Globus pallidus (tissue), 1 donor: ENCODE measurements around the gene RNASE4.
A peak's percentile ranks its signal among the peaks of the same experiment; 100 is the strongest.
"Not testable (repeated sequence)": the region's sequence is repeated elsewhere in the genome, so short reads cannot be mapped to it uniquely, and the experiment has no call there.

Experiments used
- DNase-seq: peaks from one replicate; pipeline ENCODE4 v3.0.0-alpha.2; 2015; ENCODE audit warnings: low spot score

The RNASE4 gene

DNA sequence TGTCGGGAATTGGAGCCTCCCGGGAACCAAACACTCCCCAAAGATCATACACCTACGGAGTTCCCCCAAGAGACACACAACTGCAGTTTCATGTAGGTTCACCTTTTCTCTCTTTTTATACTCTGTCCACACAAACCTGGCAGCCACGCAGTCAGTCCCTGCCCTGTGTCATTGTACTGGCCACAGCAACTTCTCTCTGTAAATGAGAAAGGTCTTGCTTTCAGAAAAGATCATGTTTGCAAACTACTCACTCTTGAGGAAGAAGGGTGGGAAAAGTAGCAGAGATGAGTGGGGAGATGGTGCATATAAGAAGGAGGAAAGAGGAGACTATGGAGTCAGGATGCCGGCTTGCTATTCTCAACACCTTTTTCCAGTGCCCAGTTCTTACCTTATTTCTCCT is 14.6 kb downstream of the RNASE4 start:
- no peak for DNase-seq

DNA sequence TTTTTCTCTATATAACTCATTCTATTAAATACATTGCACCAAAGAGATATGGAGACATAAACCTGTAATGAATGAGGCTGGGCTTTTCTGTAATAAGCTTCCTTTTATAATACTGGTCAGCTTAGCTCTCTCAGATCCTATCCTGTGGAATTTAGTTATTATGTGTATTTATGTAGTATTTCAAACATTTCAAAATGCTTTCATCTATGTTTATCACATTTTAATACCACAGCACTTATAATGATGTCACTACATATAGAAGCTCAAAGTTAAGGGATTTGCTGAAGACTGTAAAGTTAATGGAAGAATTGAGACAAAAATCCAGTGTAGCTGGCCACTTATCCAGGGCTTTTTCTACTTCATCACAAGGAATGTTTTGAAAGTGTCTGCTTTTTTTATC is 15.6 kb downstream of the RNASE4 start:
- DNase-seq = no peak

DNA sequence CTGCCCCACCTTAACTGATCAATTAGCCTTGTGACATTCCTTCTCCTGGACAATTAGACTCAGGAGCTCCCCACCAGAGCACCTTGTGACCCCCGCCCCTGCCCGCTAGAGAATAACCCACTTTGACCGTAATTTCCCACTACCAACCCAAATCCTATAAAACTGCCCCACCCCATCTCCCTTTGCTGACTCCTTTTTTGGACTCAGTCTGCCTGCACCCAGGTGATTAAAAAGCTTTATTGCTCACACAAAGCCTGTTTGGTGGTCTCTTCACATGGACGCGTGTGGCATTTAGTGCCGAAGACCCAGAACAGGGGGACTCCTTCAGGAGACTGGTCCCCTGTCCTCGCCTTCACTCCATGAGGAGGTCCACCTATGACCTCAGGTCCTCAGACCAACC is 16.6 kb downstream of the RNASE4 start:
- not testable (repeated sequence) for DNase-seq

DNA sequence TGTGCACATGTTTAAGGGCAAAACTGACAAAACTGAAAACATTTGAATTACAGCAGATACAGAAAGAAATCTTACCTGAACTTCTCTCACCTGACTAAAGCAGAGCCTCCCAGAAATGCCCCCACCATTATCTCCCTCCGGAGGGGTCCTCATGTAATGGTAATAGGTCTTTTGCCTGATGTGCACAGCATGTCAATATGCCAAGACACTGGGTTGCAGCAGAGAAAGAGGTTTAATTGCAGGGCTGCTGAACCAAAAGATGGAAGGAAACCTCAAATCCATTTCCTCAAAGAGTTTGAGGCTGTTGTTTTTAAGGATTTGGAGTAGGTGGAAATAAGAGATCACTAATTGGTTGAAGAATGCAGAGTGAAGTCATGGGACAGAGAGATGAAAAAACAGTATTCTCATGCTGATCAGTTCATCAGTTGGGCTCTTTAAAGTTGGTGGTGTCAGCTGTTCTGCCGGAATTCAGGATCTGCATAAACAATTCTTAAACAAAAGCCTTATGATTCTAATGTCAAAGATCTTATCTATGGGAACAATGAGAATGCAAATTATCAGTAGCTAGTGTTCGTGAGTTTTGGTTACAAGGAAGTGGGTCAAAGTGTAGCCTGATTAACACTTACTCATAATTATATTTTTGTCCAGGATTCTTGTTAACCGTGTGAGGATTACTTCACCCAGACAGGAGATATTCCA is 22.4 kb downstream of the RNASE4 start:
- DNase-seq = no peak

DNA sequence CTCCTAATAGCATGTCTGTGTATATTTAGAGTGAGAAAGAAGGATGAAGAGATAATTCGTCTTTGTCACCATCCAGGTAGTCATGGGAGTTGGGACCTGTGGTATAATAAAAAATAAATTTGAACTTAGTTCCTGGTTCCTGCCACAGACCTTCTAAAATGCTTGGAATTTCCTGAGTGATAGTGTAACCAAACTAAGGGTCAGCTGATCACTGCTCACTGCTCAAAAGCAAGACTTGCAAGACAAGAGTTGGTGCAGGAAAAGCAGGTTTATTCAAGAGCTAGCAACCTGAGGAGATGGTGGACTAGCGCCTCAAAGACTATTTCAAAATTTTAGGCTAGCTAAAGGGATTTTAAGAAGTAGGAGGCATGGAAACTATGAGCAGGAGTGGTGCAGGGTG is 23.3 kb downstream of the RNASE4 start:
- DNase-seq = no peak

DNA sequence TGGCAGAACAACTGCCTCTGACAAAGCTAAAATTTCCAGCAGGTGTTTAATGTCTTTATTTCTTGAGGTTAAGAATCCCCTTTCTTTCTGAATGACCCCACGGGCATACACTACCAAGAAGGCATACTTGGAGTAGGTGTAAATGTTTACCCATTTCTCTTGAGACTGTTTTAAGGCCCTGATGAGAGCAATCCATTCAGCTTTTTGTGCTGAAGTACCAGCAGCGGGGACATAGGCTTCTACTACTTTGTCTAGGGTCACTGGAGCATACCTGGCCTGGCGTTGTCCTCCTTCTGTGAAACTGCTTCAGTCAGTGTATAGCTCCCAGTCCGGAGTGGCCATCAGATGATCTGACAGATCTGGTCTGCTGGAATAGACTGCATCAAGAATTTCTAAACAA is 26.9 kb downstream of the RNASE4 start:
- no peak for DNase-seq

DNA sequence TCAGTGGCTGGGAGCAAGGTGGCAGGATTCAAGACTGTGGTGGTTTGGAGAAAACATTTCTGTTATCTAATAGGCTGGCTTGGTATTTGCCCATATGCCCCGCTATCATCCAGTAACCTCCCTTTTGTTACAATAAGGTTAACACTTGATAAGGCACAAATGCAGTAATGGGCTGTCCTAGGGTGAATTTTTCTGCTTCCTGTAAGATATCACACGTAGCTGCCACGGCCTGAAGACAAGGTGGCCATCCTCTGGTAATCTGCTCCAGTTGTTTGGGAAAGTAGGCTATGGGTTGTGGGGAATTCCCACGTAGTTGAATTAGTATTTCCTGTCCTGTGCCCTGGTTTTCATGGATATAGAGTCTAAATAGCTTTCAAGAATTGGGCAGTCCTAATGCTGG is 27.3 kb downstream of the RNASE4 start:
- no peak for DNase-seq

DNA sequence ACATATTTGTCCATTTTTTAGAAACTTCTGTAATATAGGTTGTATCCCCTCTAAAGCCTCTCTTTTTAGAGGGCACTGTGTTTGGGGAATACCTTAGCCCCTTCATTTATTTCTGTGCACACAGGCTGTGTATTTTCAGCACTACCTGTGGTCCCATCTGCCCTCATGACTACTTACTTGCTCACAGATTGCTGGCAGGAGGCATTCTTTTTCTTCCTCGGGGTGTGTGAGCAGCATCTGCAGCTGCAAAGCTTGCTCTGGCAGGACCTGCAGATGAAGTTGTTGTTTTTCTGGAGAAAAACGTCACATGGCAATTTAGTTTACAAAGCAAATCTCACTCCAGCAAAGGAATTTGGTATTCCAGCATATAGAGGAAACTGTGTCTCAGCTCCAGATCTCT is 28.5 kb downstream of the RNASE4 start:
- DNase-seq = no peak

DNA sequence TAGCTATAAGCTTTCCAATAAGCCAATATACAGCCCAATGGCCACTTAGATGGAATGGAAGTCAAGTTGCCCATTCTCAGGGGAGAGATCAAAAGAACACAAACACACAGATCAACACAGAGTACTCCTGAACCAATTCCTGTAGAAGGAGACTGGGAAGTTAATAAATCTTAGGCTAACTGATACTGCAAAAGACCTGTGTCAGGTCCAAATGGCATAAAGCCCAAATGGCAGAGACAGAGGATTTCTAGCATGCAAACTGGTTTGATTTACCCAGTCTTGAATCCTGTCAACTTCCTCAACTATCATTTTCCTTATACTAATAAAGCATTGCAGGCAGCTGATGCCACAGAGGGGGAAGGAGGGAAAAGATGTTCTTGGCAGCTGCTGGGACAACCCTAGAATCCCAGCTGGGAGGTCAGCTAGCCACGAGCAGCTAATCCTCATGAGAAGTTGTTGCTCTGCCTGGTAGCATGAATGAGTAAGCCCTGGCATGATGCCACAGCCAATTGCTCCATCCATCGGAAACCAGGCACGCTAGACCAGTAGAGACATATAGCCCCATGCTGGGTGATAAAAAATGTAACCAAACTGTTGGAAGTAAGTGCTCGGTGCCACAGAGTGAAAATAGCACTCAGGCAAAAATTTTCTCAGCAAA is 30.4 kb downstream of the RNASE4 start:
- peak; percentile 55 for DNase-seq

DNA sequence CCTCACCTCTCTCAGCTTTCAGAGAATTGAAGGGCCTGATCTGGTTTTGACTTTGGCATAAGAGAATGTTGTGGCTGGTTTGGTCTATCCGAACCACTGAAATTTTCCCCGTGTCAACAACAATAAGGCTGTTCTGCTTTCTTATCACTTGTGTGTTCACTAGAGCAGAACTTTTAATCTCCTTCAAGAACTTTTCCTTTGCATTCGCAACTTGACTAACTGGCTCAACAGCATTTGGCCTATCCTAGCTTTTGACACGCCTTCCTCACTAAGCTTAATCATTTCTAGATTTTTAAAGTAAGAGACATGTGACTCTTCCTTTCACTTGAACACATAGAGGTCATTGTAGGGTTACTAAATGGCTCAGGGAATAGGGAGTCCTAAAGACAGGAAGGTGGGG is 35.4 kb downstream of the RNASE4 start:
- DNase-seq = no peak

DNA sequence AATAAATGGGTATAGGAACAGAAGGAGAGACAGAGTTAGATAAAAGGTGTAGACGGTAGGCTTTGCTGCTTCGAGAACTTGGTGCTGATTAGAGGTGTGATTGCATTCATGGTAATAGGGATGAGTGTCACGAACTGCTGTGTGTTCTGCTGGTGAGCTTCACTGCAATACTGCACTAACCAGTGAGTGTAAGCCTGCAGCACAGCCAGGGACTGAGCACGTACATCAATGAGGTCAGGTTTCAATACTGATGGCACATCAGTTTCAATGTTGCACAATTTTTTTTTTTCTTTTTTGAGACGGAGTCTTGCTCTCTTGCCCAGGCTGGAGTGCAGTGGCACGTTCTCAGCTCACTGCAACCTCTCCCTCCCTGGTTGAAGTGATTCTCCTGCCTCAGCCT is 36.4 kb downstream of the RNASE4 start:
- DNase-seq = no peak

DNA sequence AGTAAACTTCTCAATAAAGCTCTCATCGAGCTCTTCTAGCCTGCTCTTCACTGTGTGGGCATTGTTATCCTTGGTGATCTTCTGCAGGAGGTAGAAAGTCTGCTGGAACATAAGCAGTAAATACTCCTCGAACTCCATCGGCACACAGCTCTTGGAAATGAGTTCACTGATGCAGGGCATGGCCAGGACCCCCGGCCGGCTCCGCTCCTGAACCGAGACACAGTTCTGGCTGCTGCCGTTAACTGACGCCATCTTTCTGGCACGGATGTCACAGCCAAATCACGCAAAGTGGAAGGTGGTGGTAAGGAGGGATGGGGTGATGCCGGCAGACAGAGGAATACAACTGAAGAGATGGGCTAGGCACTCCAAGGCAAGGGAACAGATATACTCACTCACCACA is 37.7 kb downstream of the RNASE4 start:
- no peak for DNase-seq

DNA sequence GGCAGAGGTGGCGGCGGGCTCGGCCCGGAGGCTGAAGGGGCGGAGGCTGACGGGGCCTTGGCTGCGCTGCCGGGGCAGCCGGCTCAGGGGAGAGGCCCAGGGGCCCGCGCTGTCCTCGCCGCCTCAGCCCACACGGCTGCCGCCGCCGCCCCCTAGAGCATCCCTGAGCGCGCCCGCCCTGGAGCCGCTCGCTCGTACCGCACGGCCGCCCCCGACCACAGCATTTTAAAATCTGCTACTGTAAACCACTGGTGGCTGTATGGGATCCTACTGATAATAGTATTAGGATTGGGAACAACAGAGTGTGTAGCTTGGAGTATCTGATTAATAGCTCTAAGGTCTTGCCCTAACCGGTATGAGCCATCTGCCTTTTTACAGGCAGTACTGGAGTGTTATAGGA is 39.1 kb downstream of the RNASE4 start:
- no peak for DNase-seq

DNA sequence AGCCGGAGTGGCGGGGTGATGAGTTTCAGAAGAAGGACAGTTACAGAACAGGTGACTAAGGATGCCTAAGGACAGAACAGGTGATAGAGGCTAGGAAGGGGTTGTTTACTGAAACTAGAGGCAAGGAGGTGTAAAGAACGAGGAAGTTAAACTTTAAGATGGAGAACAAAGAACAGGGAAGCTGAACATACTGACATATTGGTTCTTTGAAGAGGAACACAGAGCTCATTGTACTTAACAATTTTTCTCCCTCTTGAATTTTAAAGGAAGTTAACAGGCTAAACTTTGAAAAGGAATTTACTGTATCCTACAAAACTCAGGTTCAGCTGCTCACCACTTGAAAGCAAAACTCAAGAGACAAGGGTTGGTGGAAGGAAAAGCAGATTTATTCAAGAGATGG is 41.8 kb downstream of the RNASE4 start:
- not testable (repeated sequence) for DNase-seq

DNA sequence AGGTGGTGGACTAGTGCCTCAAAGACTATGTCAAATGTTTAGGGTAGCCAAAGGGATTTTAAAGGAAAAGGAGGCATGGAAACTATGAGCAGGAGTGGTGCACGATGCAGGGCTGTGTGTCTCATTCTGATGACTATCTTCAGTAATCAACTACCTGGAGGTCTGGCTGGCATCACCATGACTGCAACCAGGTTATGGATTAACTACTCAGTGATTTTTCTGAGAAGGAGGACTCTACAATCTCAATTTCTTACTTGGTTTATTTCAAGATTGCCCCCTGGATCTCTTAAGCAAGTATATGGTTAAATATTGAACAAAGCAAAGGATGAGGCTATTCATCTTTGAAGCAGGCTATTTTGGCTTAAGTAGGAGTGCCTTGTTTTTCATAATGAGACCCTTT is 42.2 kb downstream of the RNASE4 start:
- DNase-seq = no peak

DNA sequence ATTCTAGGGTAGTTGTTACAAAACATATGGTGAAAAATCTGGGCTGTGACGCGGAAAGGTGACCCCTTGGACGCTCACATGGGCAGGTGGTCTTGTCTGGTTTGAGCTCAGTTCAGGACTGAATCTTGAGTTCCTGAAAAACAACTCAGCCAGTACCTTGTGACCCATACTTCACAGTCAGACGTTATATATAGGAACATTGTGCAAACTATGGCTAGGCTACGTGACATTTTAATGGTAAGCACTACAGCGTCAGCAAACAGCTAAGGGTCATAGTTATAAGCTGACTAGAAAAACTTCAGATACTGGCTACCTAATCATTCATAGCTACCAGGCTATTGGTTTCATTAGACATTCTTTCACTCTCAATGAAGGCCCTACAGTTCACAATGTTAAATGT is 46.5 kb downstream of the RNASE4 start:
- DNase-seq = no peak

DNA sequence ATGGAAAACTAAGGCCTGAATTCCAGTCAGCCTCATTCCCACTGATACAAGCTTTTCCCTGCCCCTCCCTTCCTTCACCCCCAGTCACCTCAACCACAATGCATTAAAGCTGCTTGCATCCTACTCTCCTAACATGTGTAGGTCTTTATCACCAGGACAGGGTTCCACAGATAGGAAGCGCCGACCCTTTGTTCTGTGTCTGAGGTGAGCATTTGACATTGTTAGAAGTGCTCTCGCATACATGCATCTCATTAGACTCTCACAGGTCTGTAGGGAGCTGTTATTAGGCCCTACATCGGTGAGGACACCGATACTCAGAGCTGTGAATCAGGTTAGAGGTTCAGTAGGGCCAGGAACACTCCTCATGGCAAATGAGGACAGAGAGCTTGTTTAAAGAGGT is 48.1 kb downstream of the RNASE4 start:
- DNase-seq = no peak

DNA sequence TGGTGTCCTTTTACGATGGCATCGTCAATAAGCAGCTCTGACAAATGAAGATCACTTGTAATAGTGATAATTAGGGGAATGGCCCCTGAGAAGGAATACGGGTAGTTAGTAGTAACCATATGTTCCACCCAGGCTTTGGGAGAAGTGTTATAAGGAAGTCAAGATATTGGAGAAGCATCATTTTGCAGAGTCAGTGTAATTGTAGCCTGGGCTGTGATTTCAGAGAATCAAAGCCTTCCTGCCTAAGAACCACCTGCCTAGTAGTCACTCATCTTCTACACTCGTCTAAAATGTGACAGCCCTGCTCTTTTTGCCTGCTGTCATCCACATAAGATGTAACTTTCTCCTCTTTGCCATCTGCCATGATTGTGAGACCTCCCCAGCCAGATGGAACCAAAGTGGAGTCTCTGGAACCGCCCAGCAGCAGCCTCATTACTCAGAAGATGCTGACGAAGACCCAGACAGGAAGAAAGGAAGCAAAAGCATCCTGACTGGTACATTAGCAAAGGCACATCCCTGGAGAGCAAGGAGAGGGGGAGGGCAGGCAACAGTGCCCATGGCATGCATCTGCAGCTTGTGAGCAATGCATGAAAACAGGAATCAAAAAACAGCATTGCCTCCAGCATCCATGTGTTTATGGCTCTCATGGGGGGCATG is 48.7 kb downstream of the RNASE4 start:
- no peak for DNase-seq

DNA sequence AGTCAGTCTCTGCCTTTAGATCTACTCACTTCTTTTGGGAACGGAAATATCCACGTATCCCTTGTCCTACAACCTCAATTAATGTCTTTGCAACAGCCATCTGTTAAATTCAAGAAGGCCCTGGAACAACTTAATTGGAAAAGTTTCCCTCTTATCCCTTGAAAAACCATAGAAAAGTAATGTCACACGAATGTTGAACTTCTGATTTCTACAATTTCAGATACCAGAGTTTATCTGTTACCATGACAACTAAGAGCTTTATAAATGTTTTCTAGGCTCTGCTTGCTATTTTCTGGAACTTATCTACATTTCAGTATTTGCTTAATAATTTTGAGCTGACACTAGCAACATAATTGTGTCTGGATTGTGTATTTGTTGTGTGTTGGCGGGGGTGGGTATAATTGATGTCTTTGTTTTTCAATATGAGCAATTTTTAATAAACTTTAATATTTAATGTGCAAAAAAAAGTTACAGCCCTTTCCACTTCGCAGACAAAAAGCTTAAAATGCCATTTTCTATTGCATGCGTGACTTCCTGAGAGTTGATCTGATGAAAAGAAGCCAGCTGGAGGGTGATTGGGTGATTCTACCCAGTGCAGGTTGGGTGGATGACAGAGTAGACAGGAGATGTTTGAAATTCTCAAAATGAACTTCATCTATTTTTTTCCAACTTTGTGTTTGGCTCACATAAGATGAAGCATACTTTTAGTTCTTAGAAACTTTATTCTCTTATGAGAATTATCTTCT is 49.5 kb downstream of the RNASE4 start:
- no peak for DNase-seq

DNA sequence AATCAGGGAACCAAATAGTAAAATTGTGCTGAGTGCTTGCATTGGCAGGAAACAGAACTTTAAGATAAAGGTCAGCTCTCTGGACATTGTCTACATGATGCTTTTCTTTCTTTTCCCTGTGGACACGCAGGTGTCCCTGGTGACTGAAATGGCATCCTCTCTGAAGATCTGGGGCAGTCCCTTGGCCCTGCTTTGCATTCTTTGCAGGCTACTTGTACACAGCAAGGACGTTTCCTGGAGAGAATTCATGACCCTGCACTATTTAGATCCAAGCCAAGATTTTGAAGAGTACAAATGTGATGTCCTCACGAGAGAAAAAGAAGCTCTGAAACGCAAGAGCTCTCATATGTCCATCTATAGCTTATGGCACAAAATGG is 50.1 kb downstream of the RNASE4 start:
- DNase-seq = no peak

DNA sequence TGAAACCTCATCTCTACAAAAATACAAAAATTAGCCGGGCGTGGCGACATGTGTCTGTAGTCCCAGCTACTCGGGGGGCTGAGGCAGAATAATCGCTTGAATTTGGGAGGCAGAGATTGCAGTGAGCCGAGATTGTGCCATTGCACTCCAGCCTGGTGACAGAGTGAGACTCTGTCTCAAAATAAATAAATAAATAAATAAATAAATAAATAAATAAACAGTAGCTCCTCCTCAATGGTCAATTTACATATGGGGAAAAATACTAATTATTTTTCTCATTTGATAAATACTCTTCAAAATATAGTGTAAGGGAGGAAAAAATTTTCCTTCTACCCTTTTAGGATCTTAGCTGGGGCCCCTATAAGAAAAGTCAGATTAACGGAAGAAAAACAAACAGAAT is 53.9 kb downstream of the RNASE4 start:
- not testable (repeated sequence) for DNase-seq

DNA sequence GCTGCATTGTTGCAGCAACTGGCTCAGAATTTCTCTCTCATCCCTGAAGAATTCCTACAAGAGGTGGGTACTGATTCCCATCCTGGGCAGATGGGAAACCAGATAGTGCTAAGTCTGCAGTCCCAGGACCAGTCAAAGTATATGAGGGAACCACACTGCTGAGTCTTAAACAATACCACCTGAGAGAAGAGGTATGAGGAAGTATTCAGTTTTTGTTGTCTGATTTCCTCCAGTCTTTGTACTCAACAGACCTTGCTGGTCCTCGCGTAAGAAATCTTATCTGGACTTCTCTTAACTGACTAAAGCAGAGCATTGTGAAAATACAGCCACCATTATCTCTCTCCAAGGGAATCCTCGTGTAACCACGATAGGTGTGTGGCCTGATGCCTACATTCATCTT is 57.8 kb downstream of the RNASE4 start:
- DNase-seq = no peak

DNA sequence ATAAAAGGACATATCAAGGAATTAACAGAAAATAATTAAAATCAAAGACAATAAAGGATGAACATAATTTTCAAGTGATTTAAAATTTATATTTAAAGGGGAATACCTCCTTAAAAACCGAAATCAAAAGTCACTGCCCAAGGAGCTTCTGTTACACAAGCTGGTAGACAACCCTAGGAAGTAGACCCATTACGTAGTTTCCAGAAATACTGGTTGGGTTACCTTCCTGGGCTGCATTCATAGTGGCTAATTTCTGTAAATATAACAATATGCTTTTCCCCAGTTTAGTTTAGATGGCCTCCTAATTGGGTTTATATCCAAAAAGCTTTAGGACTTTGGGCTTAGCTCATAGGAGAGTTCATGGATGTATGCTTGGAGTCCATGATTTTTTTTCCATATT is 59.2 kb downstream of the RNASE4 start:
- DNase-seq = no peak
